HG02571 (cell line): ENCODE results near the gene MMP19.
"Not testable (repeated sequence)": the region's sequence is repeated elsewhere in the genome, so short reads cannot be mapped to it uniquely, and the experiment has no call there.

Experiments used
- ATAC-seq: cut with Tn5 transposase; IDR thresholded peaks from one replicate; pipeline ENCODE4 v1.9.1; 2021; ENCODE audit warnings: mild to moderate bottlenecking, moderate library complexity; ENCODE audit not compliant: unreplicated experiment

MMP19 gene

GRCh38 chr12:55842681-55843429 lies at the start of gene MMP19:
MMP19 (minus strand) TSS chr12:55842936; CDS start chr12:55842830, 106 bp downstream.
- no peak for ATAC-seq

DNA sequence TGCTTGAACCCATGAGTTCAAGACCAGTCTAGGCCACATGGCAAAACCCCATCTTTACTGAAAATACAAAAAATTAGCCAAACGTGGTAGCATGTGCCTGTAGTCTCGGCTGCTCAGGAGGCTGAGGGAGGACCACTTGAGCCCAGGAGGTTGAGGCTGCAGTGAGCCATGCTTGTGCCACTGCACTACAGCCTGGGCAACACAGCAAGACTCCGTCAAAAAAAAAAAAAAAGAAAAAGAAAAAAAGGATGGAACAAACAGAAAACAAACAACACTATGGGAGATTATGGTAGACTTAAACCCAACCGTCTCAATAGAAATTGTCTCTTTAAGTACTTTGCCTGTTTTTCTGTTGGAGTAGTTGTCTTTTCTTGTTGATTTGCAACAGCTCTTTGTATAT lies 48.6 kb upstream of the MMP19 start:
- no peak for ATAC-seq

DNA sequence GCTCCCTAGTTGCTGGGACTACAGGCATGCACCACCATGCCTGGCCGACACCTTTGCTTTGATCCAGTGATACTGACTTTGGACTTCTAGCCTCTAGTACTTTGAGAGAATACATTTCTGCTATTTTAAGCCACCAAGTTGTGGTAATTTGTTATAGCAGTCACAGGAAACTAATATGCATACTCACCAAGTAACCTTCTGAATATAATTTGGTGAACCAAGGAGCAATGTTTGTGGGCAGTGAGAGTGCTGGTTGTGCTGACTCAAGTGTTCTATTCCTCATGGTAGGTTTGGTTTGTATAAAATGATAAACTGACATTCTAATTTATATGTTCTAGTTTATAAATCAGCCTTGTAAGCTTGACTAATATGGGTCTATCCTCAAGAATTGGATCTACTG lies 42.4 kb upstream of the MMP19 start:
- ATAC-seq = no peak

DNA sequence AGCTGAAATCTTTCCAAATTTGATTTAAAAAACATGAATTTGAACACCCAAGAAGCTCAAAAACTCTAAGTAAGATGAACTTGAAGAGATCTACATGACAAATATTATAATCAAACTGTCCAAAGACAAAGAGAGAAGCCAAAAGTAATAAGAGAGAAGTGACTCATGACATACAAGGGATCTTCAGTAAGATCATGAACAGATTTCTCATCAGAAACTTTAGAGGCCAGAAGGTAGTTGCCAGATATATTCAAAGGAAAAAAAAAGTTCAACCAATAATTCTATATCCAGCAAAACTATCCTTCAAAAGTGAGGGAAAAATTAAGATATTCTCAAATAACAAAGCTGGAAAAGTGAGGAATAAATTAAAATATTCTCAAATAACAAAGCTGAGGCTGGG lies 35.1 kb upstream of the MMP19 start:
- ATAC-seq = no peak

- ATAC-seq = no peak
Measured at GRCh38 chr12:55875704-55876467, 33.1 kb upstream of the MMP19 start.

DNA sequence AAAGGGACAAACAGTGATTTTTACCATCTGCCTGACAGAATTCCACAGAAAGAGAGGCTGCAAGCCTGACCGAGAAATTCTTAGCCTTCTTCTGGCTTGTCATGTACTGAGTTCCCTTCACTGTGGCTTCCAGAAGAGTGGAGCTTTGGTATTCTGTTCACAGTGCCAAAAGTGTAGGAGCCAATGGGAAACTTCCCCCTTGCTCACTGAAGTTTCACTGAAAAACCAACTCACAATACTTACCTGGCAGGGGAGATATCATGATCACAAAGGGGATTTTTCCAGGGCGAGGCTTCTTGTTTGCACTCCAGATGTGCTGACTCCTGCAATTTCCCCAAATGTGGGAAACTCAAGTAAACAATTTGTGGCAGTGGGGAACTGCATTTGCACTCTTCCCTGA lies 31.7 kb upstream of the MMP19 start:
- no peak for ATAC-seq

DNA sequence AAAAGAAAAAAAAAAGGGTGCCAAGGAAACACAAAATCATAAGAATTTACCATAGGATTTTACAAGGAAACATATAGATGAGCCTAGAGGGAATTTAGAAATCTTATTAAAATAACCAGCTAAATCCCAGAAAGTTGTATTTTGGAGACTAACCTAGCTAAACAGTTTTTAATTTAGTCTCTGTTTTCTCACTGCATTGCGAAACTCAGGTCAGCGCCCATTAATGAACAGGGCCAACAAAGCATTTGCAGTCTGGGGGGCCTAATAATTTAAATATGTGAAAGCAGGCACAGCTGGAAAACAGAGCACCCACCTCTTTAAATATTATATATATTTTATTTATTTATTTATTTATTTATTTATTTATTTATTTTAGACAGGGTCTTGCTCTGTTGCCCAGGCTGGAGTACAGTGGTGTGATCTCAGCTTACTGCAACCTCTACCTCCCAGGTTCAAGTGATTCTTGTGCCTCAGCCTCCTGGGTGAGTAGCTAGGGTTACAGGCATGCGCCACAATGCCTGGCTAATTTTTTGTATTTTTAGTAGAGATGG lies 23.8 kb upstream of the MMP19 start:
- not testable (repeated sequence) for ATAC-seq

- no peak for ATAC-seq
Measured at GRCh38 chr12:55865327-55865726, 22.6 kb upstream of the MMP19 start.

GRCh38 chr12:55862931-55863330 lies 20.2 kb upstream of the MMP19 start:
- ATAC-seq = not testable (repeated sequence)

GRCh38 chr12:55862286-55862685 lies 19.6 kb upstream of the MMP19 start:
- ATAC-seq = no peak

DNA sequence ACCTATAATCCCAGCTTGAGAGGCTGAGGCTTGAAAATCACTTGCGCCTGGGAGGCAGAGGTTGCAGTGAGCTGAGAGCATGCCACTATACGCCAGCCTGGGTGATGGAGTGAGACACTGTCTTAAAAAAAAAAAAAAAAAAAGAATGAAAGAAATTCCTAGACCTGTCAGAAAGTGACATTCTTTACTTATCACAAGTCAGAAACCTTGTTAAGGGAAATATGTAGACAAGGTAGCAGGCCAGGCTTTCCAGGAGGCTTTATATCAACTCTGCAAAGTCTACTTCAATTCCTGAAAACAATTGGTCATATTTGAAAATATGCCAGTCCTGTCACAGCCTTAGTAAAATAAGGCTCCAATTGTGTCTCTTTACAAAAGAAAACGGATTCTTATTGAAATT lies 19.1 kb upstream of the MMP19 start:
- ATAC-seq = no peak

DNA sequence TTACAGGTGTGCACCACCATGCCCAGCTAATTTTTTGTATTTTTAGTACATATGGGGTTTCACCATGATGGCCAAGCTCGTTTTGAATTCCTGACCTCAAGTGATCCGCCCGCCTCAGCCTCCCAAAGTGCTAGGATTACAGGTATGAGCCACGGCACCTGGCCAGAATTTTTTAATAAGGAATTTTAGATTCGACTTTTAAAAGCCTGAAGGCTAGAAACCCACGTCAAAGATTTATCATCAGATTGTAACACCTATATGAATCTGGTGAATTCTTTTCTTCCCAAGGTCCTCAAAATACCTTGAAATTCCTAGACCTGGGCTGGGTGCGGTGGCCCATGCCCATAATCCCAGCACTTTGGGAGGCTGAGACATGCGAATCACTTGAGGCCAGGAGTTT lies 18.7 kb upstream of the MMP19 start:
- ATAC-seq = no peak

- no peak for ATAC-seq
Measured at GRCh38 chr12:55852740-55853139, 10.0 kb upstream of the MMP19 start.

- no peak for ATAC-seq
Measured at GRCh38 chr12:55850893-55851292, 8.2 kb upstream of the MMP19 start.

DNA sequence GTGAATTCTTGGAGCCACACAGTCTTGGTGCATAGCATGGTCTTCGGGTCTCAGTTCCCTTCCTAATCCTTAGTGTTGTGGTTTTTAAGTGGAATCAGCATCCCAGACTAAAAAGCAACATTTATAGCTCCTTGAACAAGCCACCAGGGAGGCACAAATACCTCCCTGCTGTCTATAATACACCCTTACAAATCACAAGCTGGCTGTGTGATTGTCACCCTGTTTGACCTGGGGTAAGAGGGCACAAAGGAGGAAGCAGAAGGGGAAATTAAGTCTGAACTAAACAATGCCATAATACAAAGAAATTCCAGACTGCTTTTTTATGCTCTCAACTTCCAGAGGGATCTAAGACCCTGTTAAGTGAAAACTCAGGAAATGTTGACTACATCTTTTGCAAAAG lies 7.7 kb upstream of the MMP19 start:
- no peak for ATAC-seq

DNA sequence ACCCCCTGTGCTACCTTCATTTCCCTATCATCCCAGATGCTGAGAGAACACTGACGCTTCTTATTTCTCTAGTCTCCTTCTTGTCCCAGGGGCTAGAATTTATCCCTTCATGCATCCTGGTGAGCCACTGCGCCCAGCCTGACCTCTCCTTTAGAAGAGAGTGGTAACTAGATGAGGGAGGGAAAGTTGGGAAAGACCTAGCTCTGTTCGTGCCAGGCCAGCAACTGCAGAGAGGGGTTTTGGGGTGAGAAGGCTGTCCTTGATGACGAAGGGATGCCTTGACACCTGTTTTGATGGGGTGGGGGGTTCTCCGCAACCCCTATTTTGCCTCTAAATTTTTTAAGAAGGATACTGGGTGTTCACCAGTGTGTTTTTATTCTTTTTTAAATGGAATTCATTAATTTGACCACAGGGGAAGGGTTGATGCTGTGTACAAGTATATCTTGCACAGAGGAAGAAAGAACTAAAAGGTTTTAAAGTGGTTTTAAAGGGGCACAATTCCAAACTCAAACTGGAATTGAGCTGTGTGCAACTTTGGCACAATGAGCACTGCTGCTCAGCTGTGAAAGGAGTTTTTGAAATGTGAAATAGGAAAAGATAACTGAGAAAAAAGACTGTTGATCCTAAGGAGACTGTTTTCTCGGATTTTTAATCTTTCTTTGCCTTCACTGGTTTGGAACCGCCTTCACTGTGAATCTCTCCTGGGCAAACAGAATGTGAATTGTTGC lies 7.0 kb upstream of the MMP19 start:
- ATAC-seq = no peak

GRCh38 chr12:55847603-55848291 lies 5.0 kb upstream of the MMP19 start:
- ATAC-seq = no peak

- ATAC-seq = no peak
Measured at GRCh38 chr12:55847033-55847432, 4.3 kb upstream of the MMP19 start.

- no peak for ATAC-seq
Measured at GRCh38 chr12:55845785-55846496, 3.2 kb upstream of the MMP19 start.

GRCh38 chr12:55845361-55845760 lies 2.6 kb upstream of the MMP19 start:
- no peak for ATAC-seq
